Esophagus squamous epithelium (tissue), 5 donors: ENCODE data around the gene CCDC51. TPM values are rescaled to one million over a fixed set of nuclear protein-coding genes. Genes with fewer than 3 reads are reported as not detected.

Source experiments
- DNase-seq: peaks from one replicate; lab custom pipeline; 2025; lab: John Stamatoyannopoulos, UW
- H3K27ac ChIP-seq, 4 donors: fragments of 200-600 bp; sonication (generic); one replicate each; pipeline ENCODE4 v1.5.1; 2016 to 2019; ENCODE audit warnings: mild to moderate bottlenecking in 1 of 4
- H3K27me3 ChIP-seq, 4 donors: fragments of 200-600 bp; sonication (generic); 1 replicate in 3 of 4; 2 replicates in 1 of 4; pipeline versions ENCODE4 v1.5.1 to v1.6.0; 2017 to 2021; ENCODE audit warnings: antibody characterized with exemption in 1 of 4
- H3K36me3 ChIP-seq, 3 donors: fragments of 200-600 bp; sonication (generic); one replicate each; pipeline ENCODE4 v1.5.1; 2016 to 2019
- H3K4me1 ChIP-seq, 3 donors: fragments of 200-600 bp; sonication (generic); one replicate each; pipeline ENCODE4 v1.5.1; 2017 to 2019
- H3K4me3 ChIP-seq, 4 donors: fragments of 200-600 bp; sonication (generic); 1 replicate in 3 of 4; 2 replicates in 1 of 4; pipeline ENCODE4 v1.5.1; 2016 to 2019; ENCODE audit warnings: mild to moderate bottlenecking in 2 of 4, moderate library complexity in 1 of 4
- H3K9me3 ChIP-seq, 3 donors: fragments of 200-600 bp; sonication (generic); one replicate each; pipeline ENCODE4 v1.5.1; 2016 to 2019
- CTCF ChIP-seq, 6 experiments: fragments of 450-650 bp in 4 of 6; fragments of 200-600 bp in 2 of 6; sonication (generic) in 2 of 6; IDR thresholded peaks; one replicate each; pipeline ENCODE4 v1.5.1; 2016 to 2019; ENCODE audit warnings: antibody characterized with exemption in 6 of 6, mild to moderate bottlenecking in 4 of 6, moderate library complexity in 4 of 6
- POLR2A ChIP-seq, 4 donors: fragments of 450-650 bp; IDR thresholded peaks; one replicate each; pipeline ENCODE4 v1.6.1; 2017; ENCODE audit warnings: antibody characterized with exemption in 4 of 4, mild to moderate bottlenecking in 4 of 4, moderate library complexity in 3 of 4
- WGBS, 2 donors: methylation state at CpG; one replicate each; pipeline ENCODE4 v1.1.5; 2018; 5-methylcytosine and 5-hydroxymethylcytosine counted together
- intact Hi-C: fragments of 100-400 bp; cut with DNase I; formaldehyde crosslinking; loops from one replicate; pipeline ENCODE4 v1.15.0; 2022
- total RNA-seq, 4 donors: library from RNA; depleted of rRNA; stranded (reverse); fragments of >200 nt; gene quantifications; one replicate each; pipeline ENCODE4 v1.1.0, GENCODE V29; 2016
- donor health status: DM: yes; HTN: yes; CAD: no.

CCDC51 gene
- total RNA-seq, 4 donors from 2014 or later = 15.1 to 31.3 (median 18.2) TPM

- peaks cover 7 to 56% (median 15%) of the 10 kb centered on the region in 3 donors for H3K36me3 ChIP-seq
- no peaks in the 10 kb centered on the region for H3K9me3 ChIP-seq
- peak overlapping the region; percentile 93 to 99 (median 98) for H3K27ac ChIP-seq
- intact Hi-C loops = no loop called here
- 63 to 67% methylated on average over 5 of the region's 5 CpGs for WGBS, 2 donors
- no peak for TF ChIP-seq POLR2A (IDR thresholded peaks at IDR 0.05)
- no peak for TF ChIP-seq CTCF (IDR thresholded peaks at IDR 0.05)
- H3K4me3 ChIP-seq = peak overlapping the region in 1 of 4 donors; percentile 76
- no peak for DNase-seq
- H3K27me3 ChIP-seq = no peaks in the 10 kb centered on the region
- H3K4me1 ChIP-seq = peaks cover 38 to 86% (median 52%) of the 10 kb centered on the region in 3 donors
Measured at GRCh38 chr3:48473617-48473952, 33.7 kb upstream of the CCDC51 start.

- peak in 4 of 6 experiments; percentile 15 to 47 (median 24) for TF ChIP-seq CTCF (IDR thresholded peaks at IDR 0.05)
- TF ChIP-seq POLR2A (IDR thresholded peaks at IDR 0.05) = peak in 3 of 4 donors; percentile 49 to 81 (median 59)
Measured at GRCh38 chr3:48472923-48473616, 33.2 kb upstream of the CCDC51 start.

DNA sequence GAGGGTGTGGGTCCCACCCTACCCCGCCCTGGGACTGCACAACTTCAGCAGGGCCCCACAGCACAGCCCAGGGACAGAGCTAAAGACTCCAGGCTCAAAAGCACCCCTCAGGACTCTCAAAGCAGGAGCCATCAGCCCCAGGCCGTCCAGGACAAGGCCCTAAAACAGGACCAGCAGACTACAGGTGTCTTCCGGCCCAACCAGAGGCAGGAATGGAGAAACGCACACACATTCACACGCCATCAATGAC, 32.7 kb upstream of the CCDC51 start:
- WGBS, 2 donors = 0% methylated on average over 3 to 5 of the region's 5 CpGs
- H3K27ac ChIP-seq = peak overlapping the region; percentile 93 to 99 (median 98)
- TF ChIP-seq POLR2A (IDR thresholded peaks at IDR 0.05) = no peak
- no peak for TF ChIP-seq CTCF (IDR thresholded peaks at IDR 0.05)
- H3K4me3 ChIP-seq = peak overlapping the region; percentile 49 to 79 (median 68)
- peaks cover 48 to 89% (median 62%) of the 10 kb centered on the region in 3 donors for H3K4me1 ChIP-seq
- H3K9me3 ChIP-seq = no peaks in the 10 kb centered on the region
- intact Hi-C loops = no loop called here
- no peaks in the 10 kb centered on the region for H3K27me3 ChIP-seq
- DNase-seq = no peak
- H3K36me3 ChIP-seq = peaks cover 8 to 56% (median 16%) of the 10 kb centered on the region in 3 donors

More at GRCh38 chr3:48472923-48473616, 33.2 kb upstream of the CCDC51 start:
- WGBS, 2 donors = 3 to 5% methylated on average over 9 of the region's 17 CpGs
- peak overlapping the region; percentile 49 to 79 (median 68) for H3K4me3 ChIP-seq
- intact Hi-C loops = no loop called here
- H3K27ac ChIP-seq = peak overlapping the region; percentile 93 to 99 (median 98)
- DNase-seq = peak; percentile 81
- H3K4me1 ChIP-seq = peaks cover 44 to 89% (median 57%) of the 10 kb centered on the region in 3 donors
- no peaks in the 10 kb centered on the region for H3K9me3 ChIP-seq
- H3K36me3 ChIP-seq = peaks cover 12 to 56% (median 13%) of the 10 kb centered on the region in 3 donors
- H3K27me3 ChIP-seq = no peaks in the 10 kb centered on the region

- H3K4me3 ChIP-seq = no peak overlapping the region
- DNase-seq = no peak
Measured at GRCh38 chr3:48470286-48470685, 30.4 kb upstream of the CCDC51 start.

More at GRCh38 chr3:48470286-48470685, 30.4 kb upstream of the CCDC51 start:
- WGBS, 2 donors = no CpG with 5 or more reads among the region's 1 CpG
- H3K36me3 ChIP-seq = peaks cover 8 to 42% (median 20%) of the 10 kb centered on the region in 3 donors
- intact Hi-C loops = no loop called here
- TF ChIP-seq CTCF (IDR thresholded peaks at IDR 0.05) (no peak), POLR2A (IDR thresholded peaks at IDR 0.05) (no peak)
- H3K27me3 ChIP-seq = no peaks in the 10 kb centered on the region
- H3K27ac ChIP-seq = peak overlapping the region; percentile 27 to 100 (median 95)
- no peaks in the 10 kb centered on the region for H3K9me3 ChIP-seq
- H3K4me1 ChIP-seq = peaks cover 65 to 98% (median 75%) of the 10 kb centered on the region in 3 donors
